Measurements from ENCODE around the gene B4GALNT2.

The B4GALNT2 gene

DNA sequence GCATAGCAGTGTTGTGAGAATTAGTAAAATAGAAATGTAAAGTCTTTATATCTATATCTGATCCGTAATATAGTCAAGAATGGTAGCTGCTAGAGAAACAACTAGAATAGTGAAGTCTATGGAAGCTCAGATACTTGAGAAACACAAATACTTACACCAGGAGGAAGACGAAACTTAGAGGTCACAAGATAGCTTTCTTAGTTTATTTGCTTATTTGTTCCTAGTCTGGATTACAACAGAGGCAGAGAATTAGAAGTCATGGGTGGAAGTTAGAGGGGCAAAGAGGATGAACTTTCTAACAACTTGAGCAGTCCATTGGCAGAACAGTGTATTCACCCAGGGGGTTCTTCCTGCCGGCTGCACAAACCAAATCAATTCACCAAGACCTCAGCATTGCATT lies 64.0 kb downstream of the B4GALNT2 start:
- Histone ChIP-seq H3K9me3 (ENCODE audit: insufficient read depth, low read length, severe bottlenecking) (no peaks in the 10 kb centered on the region), H3K79me2 (ENCODE audit: insufficient read depth, low read length) (no peaks in the 10 kb centered on the region), H3K4me3 (ENCODE audit: low read depth in 1 of 2, low read length in 2 of 2) (no peak overlapping the region), H3K4me2 (ENCODE audit: insufficient read depth, low read length) (no peak overlapping the region), H3K9ac (ENCODE audit: low read depth, low read length) (no peak overlapping the region), H4K20me1 (ENCODE audit: insufficient read depth, low read length) (no peaks in the 10 kb centered on the region), H2AFZ (ENCODE audit: low read depth, low read length) (no peak overlapping the region), H3K27ac (ENCODE audit: low read length) (no peak overlapping the region), H3K27me3 (ENCODE audit: insufficient read depth, low read length, poor library complexity) (no peaks in the 10 kb centered on the region), H3K4me1 (ENCODE audit: insufficient read depth, low read length) (peaks cover 13% of the 10 kb centered on the region), H3K36me3 (ENCODE audit: insufficient read depth, low read length) (no peaks in the 10 kb centered on the region)
- no peak for ATAC-seq (ENCODE audit: insufficient read depth, low read depth)
- no peak for TF ChIP-seq EZH2 (IDR thresholded peaks at IDR 0.05; ENCODE audit: borderline replicate concordance, low read depth, low read length, severe bottlenecking)
- TF ChIP-seq, protein P1, sequence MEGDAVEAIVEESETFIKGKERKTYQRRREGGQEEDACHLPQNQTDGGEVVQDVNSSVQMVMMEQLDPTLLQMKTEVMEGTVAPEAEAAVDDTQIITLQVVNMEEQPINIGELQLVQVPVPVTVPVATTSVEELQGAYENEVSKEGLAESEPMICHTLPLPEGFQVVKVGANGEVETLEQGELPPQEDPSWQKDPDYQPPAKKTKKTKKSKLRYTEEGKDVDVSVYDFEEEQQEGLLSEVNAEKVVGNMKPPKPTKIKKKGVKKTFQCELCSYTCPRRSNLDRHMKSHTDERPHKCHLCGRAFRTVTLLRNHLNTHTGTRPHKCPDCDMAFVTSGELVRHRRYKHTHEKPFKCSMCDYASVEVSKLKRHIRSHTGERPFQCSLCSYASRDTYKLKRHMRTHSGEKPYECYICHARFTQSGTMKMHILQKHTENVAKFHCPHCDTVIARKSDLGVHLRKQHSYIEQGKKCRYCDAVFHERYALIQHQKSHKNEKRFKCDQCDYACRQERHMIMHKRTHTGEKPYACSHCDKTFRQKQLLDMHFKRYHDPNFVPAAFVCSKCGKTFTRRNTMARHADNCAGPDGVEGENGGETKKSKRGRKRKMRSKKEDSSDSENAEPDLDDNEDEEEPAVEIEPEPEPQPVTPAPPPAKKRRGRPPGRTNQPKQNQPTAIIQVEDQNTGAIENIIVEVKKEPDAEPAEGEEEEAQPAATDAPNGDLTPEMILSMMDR (IDR thresholded peaks at IDR 0.05; ENCODE audit: borderline replicate concordance, extremely low read depth, low read length, poor library complexity, severe bottlenecking), result no peak
- DNase-seq, result no peak

DNA sequence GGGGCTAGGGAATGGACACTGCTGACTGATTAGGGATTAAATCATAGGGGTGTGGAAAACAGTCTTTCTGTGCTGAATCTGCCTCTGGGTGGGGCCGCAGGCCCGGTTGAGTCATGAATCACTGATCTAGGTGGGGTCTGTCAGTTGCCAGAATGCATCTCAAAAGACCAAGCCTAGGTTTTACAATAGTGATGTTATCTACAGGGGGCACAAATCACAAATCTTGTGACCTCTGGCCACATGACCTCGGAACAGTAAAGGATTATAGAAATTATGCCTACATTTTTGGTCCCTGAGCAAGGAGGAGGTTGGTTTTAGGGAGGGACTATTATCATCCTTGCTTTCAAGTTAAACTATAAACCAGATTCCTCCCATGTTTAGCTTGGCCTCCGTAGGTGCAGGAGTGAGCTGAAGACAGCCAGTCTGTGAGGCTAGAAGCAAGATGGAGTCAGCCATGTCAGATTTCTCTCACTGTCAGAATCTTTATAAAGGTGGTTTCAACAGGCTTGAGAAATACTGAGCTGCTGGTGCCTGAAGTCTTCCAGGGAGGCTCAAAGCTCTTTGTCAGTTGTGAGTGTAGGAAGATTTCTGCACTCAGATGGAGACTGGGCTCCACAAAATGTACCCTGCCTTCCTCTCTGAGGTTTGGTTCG lies 64.9 kb downstream of the B4GALNT2 start:
- DNase-seq (no peak), ATAC-seq (ENCODE audit: insufficient read depth, low read depth) (no peak)
- H3K9me3 ChIP-seq (ENCODE audit: insufficient read depth, low read length, severe bottlenecking), result no peaks in the 10 kb centered on the region
- TF ChIP-seq EZH2 (IDR thresholded peaks at IDR 0.05; ENCODE audit: borderline replicate concordance, low read depth, low read length, severe bottlenecking), result no peak
- TF ChIP-seq, protein P1 (IDR thresholded peaks at IDR 0.05; ENCODE audit: borderline replicate concordance, extremely low read depth, low read length, poor library complexity, severe bottlenecking), result no peak
- H2AFZ ChIP-seq (ENCODE audit: low read depth, low read length), result no peak overlapping the region
- H4K20me1 ChIP-seq (ENCODE audit: insufficient read depth, low read length), result no peaks in the 10 kb centered on the region
- no peak overlapping the region for H3K9ac ChIP-seq (ENCODE audit: low read depth, low read length)
- H3K79me2 ChIP-seq (ENCODE audit: insufficient read depth, low read length), result no peaks in the 10 kb centered on the region
- H3K4me1 ChIP-seq (ENCODE audit: insufficient read depth, low read length), result peaks cover 10% of the 10 kb centered on the region
- no peak overlapping the region for H3K4me2 ChIP-seq (ENCODE audit: insufficient read depth, low read length)
- no peaks in the 10 kb centered on the region for H3K27me3 ChIP-seq (ENCODE audit: insufficient read depth, low read length, poor library complexity)
- no peak overlapping the region for H3K27ac ChIP-seq (ENCODE audit: low read length)
- H3K36me3 ChIP-seq (ENCODE audit: insufficient read depth, low read length), result no peaks in the 10 kb centered on the region
- no peak overlapping the region for H3K4me3 ChIP-seq (ENCODE audit: low read depth in 1 of 2, low read length in 2 of 2)

DNA sequence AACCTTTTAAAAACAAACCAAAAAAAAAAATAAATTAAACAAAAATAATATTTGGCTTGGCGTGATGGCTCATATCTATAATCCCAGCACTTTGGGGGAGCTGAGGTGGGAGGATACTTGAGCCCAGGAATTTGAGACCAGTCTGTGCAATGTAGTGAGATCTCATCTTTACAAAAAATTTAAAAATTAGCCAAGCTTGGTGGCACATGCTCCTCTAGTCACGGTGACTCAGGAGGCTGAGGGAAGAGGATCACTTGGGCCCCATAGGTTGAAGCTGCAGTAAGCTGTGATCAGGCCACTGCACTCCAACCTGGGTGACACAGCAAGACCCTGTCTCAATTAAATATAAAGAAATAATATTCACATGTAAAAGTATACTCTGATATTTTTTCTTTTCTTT lies 65.6 kb downstream of the B4GALNT2 start:
- Histone ChIP-seq H3K4me3 (ENCODE audit: low read depth in 1 of 2, low read length in 2 of 2) (no peak overlapping the region), H3K27ac (ENCODE audit: low read length) (no peak overlapping the region), H3K27me3 (ENCODE audit: insufficient read depth, low read length, poor library complexity) (no peaks in the 10 kb centered on the region), H3K79me2 (ENCODE audit: insufficient read depth, low read length) (no peaks in the 10 kb centered on the region), H3K9ac (ENCODE audit: low read depth, low read length) (no peak overlapping the region), H3K9me3 (ENCODE audit: insufficient read depth, low read length, severe bottlenecking) (no peaks in the 10 kb centered on the region), H3K4me2 (ENCODE audit: insufficient read depth, low read length) (no peak overlapping the region), H3K36me3 (ENCODE audit: insufficient read depth, low read length) (no peaks in the 10 kb centered on the region), H3K4me1 (ENCODE audit: insufficient read depth, low read length) (peaks cover 7% of the 10 kb centered on the region), H4K20me1 (ENCODE audit: insufficient read depth, low read length) (no peaks in the 10 kb centered on the region), H2AFZ (ENCODE audit: low read depth, low read length) (no peak overlapping the region)
- DNase-seq (no peak), ATAC-seq (ENCODE audit: insufficient read depth, low read depth) (no peak)
- TF ChIP-seq, protein P1 (IDR thresholded peaks at IDR 0.05; ENCODE audit: borderline replicate concordance, extremely low read depth, low read length, poor library complexity, severe bottlenecking), result no peak
- TF ChIP-seq EZH2 (IDR thresholded peaks at IDR 0.05; ENCODE audit: borderline replicate concordance, low read depth, low read length, severe bottlenecking), result no peak

Data from DND-41 (cell line).